Aorta (tissue), 5 donors: ENCODE data around the gene CAMKK1. TPM values are rescaled to one million over a fixed set of nuclear protein-coding genes. Genes with fewer than 3 reads are reported as not detected.

ENCODE experiments used
- ATAC-seq: fragments of 200-7000 bp; cut with Tn5 transposase; one replicate; pipeline ENCODE4 v1.9.1; 2022; ENCODE audit warnings: moderate library complexity; ENCODE audit not compliant: low FRiP score
- DNase-seq, 2 donors: peaks; one replicate each; pipeline ENCODE4 v3.0.0-alpha.2; 2020
- H3K27ac ChIP-seq, 2 donors: one replicate each; pipeline ENCODE4 v1.5.1; 2013; ENCODE audit warnings: low read length in 2 of 2, mild to moderate bottlenecking in 2 of 2, moderate library complexity in 2 of 2, control low read depth in 1 of 2, inconsistent platforms in 1 of 2, low read depth in 1 of 2
- H3K27me3 ChIP-seq, 2 donors: one replicate each; pipeline ENCODE4 v1.6.1; 2013; ENCODE audit warnings: control low read depth in 1 of 2, low read length in 1 of 2, mild to moderate bottlenecking in 1 of 2, moderate library complexity in 1 of 2; ENCODE audit not compliant: insufficient read depth in 2 of 2, control insufficient read depth in 1 of 2
- H3K36me3 ChIP-seq, 2 donors: one replicate each; pipeline ENCODE4 v1.6.1; 2013; ENCODE audit warnings: control low read depth in 1 of 2, low read length in 1 of 2, mild to moderate bottlenecking in 1 of 2; ENCODE audit not compliant: insufficient read depth in 2 of 2, control insufficient read depth in 1 of 2
- H3K4me1 ChIP-seq, 2 donors: one replicate each; pipeline ENCODE4 v1.6.1; 2013; ENCODE audit warnings: low read length in 2 of 2, control low read depth in 1 of 2, mild to moderate bottlenecking in 1 of 2, moderate library complexity in 1 of 2; ENCODE audit not compliant: insufficient read depth in 2 of 2, control insufficient read depth in 1 of 2
- H3K4me3 ChIP-seq, 2 donors: one replicate each; pipeline ENCODE4 v1.5.1; 2013; ENCODE audit warnings: low read length in 2 of 2, control low read depth in 1 of 2, mild to moderate bottlenecking in 1 of 2
- H3K9me3 ChIP-seq: one replicate; pipeline ENCODE4 v1.6.1; 2013; ENCODE audit warnings: mild to moderate bottlenecking, low read length; ENCODE audit not compliant: control insufficient read depth
- WGBS, 2 donors: extraction: QIAGEN DNeasy Blood & Tissue Kit; methylation state at CpG; one replicate each; pipeline ENCODE4 v1.1.7; 2013; 5-methylcytosine and 5-hydroxymethylcytosine counted together
- intact Hi-C, 2 donors: fragments of 100-400 bp; cut with DNase I; formaldehyde crosslinking; loops; one replicate each; pipeline versions ENCODE4 v1.14.2 to v1.15.0; 2022
- polyA plus RNA-seq, 2 donors: library from polyadenylated mRNA; stranded (reverse); fragments of 200-250 nt; gene quantifications; one replicate each; pipeline ENCODE4 v1.2.3, GENCODE V29; 2013
- total RNA-seq, 2 donors: library from RNA; stranded (reverse); fragmentation: NEBNext Ultra II Directional; extraction: Animal tissue kit (Norgen Biotek cat#: 25700); gene quantifications; one replicate each; pipeline ENCODE4 v1.2.1, GENCODE V29; 2021
- donor health status: healthy with polysubstance abuse.
- donor health status: Bipolar disorder and iron deficiency.
- donor health status: DM: no; HTN: no; CAD: no.
- donor health status: DM: no; HTN: no; CAD: no.
- donor health status: DM: yes; HTN: yes; CAD: no.

The CAMKK1 gene
- total and polyA plus RNA-seq, 4 donors: 1.6 to 11.2 (median 4.6) TPM

DNA sequence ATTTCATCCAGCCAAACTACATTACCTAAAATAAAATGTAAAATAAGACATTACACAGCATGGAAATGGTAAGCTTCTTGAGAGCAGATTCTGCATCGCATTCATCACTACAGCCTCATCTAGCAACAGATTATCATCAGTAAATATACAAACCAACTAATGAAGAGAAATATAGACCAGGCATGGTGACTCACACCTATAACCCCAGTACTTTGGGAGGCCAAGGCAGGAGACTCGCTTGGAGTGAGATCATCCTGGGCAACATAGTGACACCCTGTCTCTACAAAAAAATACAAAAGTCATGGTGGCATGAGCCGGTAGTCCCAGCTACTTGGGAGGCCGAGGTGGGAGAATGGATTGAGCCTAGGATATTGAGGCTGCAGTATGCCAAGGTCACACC, 66.7 kb downstream of the CAMKK1 start:
- 88 to 90% methylated on average over 4 of the region's 4 CpGs for WGBS, 2 donors
- intact Hi-C loops: no loop called here
- no peaks in the 10 kb centered on the region for H3K27me3 ChIP-seq
- H3K36me3 ChIP-seq: peaks cover 6% of the 10 kb centered on the region in 2 donors
- no peaks in the 10 kb centered on the region for H3K9me3 ChIP-seq
- DNase-seq (no peak), ATAC-seq (no peak)
- peaks cover 0 to 2% of the 10 kb centered on the region in 2 donors for H3K4me1 ChIP-seq
- H3K27ac ChIP-seq: no peak overlapping the region
- H3K4me3 ChIP-seq: no peak overlapping the region

DNA sequence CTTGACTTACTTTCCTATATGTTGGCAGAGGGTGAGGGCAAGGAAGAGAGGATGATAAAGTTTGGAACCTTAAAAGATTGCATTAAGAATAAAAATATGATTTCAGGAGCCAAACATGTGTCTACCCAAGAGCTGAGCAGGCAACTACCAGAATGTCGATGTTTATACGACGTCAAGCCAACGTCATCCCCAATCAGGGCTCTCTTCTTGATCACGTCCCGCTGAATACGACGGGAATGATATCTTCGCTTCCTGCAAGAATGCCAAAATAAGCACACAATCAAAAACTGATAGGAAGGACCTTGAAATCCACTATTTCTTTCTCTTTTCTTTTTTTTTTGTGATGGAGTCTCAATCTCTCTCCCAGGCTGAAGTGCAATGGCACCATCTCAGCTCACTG, 71.8 kb downstream of the CAMKK1 start:
- H3K27ac ChIP-seq: no peak overlapping the region
- H3K4me3 ChIP-seq: no peak overlapping the region
- intact Hi-C loops: no loop called here
- DNase-seq: no peak
- peaks cover 3 to 6% of the 10 kb centered on the region in 2 donors for H3K36me3 ChIP-seq
- no peaks in the 10 kb centered on the region for H3K27me3 ChIP-seq
- H3K9me3 ChIP-seq: no peaks in the 10 kb centered on the region
- no peak for ATAC-seq
- H3K4me1 ChIP-seq: no peaks in the 10 kb centered on the region
- 82 to 83% methylated on average over 9 of the region's 9 CpGs for WGBS, 2 donors

DNA sequence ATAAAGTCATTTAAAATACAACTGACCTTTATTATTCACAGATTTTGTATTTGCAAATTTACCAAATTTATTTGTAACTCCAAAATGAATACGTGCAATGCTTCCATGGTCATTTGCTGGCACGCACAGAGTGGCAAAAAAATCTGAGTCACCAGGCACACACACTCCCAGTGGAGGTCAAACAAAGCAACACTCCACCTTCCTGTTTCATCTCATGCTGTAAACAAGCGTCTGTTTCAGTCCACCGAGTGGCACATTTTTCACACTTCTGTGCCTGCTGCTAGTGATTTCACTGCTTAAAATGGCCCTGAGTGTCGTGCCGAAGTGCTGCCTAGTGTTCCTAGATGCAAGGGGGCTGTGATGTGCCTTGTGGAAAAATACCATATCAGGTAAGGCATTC, 74.1 kb downstream of the CAMKK1 start:
- 87 to 89% methylated on average over 6 of the region's 6 CpGs for WGBS, 2 donors
- Histone ChIP-seq H3K9me3 (no peaks in the 10 kb centered on the region), H3K27me3 (no peaks in the 10 kb centered on the region), H3K27ac (no peak overlapping the region), H3K36me3 (peaks cover 0 to 3% of the 10 kb centered on the region in 2 donors), H3K4me3 (no peak overlapping the region), H3K4me1 (no peaks in the 10 kb centered on the region)
- no peak for ATAC-seq
- no peak for DNase-seq
- intact Hi-C loops: no loop called here

DNA sequence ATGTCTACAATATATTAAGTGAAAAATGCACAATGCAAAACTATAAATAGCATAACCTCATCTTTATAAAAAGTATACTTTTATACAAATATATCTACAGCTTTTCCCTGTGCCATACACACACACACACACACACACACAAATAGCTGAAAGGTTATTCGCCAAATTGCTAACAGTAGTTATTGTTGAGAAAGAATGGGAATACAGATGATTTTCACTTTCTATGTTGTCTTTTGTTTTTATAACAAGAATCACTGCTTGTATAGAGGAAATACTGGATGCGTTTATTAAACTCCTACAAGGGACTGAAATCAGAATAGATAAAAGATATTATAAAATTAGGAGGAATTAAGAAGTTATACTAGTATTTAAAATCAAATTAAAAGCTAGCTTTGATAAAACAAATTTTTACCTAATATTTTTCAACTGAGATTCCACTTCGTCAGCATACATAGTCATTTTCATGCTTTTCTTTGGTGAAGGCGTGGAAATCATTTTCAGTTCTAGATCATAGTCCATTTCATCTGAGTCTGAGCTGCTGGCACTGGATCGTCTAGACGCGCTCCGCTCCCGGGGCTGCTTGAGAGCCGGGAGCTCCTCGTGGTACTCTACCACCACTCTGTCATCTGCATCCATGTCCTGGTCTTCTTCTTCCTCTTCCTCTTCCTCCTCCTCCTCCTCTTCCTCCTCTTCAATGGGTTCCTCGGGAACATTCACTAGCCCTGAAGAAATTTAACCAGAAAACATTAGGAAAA, 74.8 kb downstream of the CAMKK1 start:
- Histone ChIP-seq H3K27ac (no peak overlapping the region), H3K9me3 (no peaks in the 10 kb centered on the region), H3K36me3 (peaks cover 0 to 3% of the 10 kb centered on the region in 2 donors), H3K4me3 (no peak overlapping the region), H3K4me1 (no peaks in the 10 kb centered on the region), H3K27me3 (no peaks in the 10 kb centered on the region)
- WGBS, 2 donors: 90 to 92% methylated on average over 12 of the region's 12 CpGs
- ATAC-seq (no peak), DNase-seq (no peak)
- intact Hi-C loops: no loop called here

DNA sequence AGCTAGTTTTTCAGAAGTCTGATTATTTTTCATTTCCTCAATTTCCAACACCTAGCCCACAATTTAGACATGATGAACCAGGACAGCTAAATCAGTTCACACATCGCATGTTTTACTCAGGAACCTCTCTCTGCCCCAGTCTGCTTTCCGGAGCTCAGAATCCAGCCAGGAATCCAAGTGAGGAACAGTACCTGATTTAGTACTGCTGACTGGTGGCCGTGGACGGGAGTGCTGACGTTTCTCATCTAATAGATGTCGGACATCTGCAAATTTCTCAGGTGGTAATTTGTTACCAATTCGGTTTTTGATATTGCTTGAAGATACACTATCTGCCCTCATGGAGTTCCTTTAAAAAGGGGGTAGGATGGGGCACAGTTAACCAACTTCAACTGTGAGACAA, 76.9 kb downstream of the CAMKK1 start:
- Histone ChIP-seq H3K4me1 (no peaks in the 10 kb centered on the region), H3K27ac (no peak overlapping the region), H3K4me3 (no peak overlapping the region), H3K9me3 (no peaks in the 10 kb centered on the region), H3K36me3 (peaks cover 1 to 3% of the 10 kb centered on the region in 2 donors), H3K27me3 (no peaks in the 10 kb centered on the region)
- 83 to 88% methylated on average over 7 of the region's 7 CpGs for WGBS, 2 donors
- DNase-seq (no peak), ATAC-seq (no peak)
- intact Hi-C loops: no loop called here

DNA sequence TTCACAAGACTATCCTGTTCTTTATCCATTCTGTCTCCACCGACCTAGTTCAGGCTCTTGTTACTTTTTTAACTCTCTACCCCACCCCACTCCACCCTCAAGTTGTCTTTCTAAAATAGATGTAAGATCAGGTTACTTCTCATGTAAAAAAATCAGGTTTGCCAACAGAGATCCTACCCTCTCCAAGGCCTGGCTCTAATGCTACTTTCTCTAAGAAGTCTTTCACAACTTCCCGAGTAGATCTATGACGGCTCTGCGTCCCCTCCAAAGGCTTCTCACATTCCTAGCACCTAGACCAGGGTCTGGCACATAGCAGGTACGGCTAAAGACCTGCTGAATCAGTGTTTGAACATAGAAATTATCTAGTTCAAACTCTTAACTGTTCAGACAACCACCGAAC, 77.7 kb downstream of the CAMKK1 start:
- H3K9me3 ChIP-seq: no peaks in the 10 kb centered on the region
- no peak for DNase-seq
- WGBS, 2 donors: 89 to 90% methylated on average over 6 of the region's 6 CpGs
- no peaks in the 10 kb centered on the region for H3K4me1 ChIP-seq
- H3K27ac ChIP-seq: no peak overlapping the region
- no peaks in the 10 kb centered on the region for H3K27me3 ChIP-seq
- peaks cover 3 to 4% of the 10 kb centered on the region in 2 donors for H3K36me3 ChIP-seq
- intact Hi-C loops: no loop called here
- no peak overlapping the region for H3K4me3 ChIP-seq
- no peak for ATAC-seq

DNA sequence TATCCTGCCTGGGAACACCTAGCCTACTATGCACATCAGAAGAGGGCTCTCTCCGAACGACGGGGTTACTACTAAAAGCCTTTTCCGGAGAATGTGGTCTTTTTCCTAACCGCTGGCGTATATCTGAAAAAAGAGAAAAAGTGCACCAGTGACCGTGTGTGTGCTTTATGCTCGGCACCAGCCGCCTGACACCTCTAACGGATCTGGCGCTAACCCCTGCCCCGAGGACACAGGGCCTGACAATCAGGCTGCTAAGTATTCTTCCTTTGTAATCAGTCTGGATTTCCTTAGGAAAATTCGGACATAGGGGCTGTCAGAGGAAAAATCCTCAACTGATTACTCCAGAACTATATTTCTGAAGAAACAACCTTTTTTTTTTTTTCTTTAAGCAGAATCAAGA, 78.5 kb downstream of the CAMKK1 start:
- Histone ChIP-seq H3K4me1 (no peaks in the 10 kb centered on the region), H3K9me3 (no peaks in the 10 kb centered on the region), H3K27ac (no peak overlapping the region), H3K4me3 (no peak overlapping the region), H3K36me3 (peaks cover 3 to 5% of the 10 kb centered on the region in 2 donors), H3K27me3 (no peaks in the 10 kb centered on the region)
- intact Hi-C loops: no loop called here
- WGBS, 2 donors: 92 to 94% methylated on average over 13 of the region's 13 CpGs
- ATAC-seq (no peak), DNase-seq (no peak)

DNA sequence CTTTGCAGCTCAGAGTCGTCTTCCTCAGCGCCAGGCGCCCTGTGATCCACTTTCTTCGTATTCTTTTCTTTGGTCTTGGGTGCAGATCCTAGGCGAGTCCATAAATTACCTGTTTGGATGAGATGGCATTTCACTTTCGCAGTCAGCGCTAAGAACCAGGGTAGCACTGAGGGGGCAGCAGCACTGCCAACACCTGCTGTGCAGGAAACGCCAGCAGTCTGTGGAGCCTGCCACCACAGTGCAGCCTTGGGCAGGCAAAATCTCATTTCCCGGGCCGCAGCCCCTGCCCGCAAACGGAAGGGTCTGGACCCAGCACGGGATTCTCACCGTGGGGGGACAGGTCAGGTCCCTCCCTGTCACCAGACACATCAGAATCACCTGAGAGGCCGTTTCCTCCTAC, 79.7 kb downstream of the CAMKK1 start:
- no peak overlapping the region for H3K27ac ChIP-seq
- DNase-seq (no peak), ATAC-seq (no peak)
- no peaks in the 10 kb centered on the region for H3K9me3 ChIP-seq
- no peaks in the 10 kb centered on the region for H3K4me1 ChIP-seq
- intact Hi-C loops: no loop called here
- 93% methylated on average over 15 of the region's 15 CpGs for WGBS, 2 donors
- H3K27me3 ChIP-seq: no peaks in the 10 kb centered on the region
- H3K4me3 ChIP-seq: no peak overlapping the region
- peaks cover 0 to 5% of the 10 kb centered on the region in 2 donors for H3K36me3 ChIP-seq

DNA sequence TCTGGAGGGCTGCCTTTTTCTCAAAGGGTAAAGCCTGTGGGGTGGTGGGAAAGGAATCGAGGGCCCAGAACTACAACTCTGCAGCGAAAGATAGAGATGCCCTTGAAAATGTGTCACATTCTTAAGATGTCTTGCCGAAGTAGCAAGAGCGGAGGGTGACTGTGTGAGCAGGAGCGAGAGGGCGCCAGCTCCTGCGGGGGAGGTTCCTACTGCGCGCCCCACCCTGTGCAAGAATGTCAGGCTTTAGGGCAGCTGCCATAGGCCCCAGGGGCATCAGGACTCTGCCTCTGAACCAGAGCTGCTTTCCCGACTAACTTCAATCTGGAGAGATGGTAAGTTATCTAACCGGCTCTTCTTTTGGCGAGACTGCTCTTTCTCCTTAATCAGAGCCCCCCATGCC, 80.1 kb downstream of the CAMKK1 start:
- H3K9me3 ChIP-seq: no peaks in the 10 kb centered on the region
- WGBS, 2 donors: 90 to 93% methylated on average over 12 of the region's 12 CpGs
- no peaks in the 10 kb centered on the region for H3K4me1 ChIP-seq
- H3K4me3 ChIP-seq: no peak overlapping the region
- no peak for DNase-seq
- ATAC-seq: no peak
- no peak overlapping the region for H3K27ac ChIP-seq
- H3K27me3 ChIP-seq: no peaks in the 10 kb centered on the region
- peaks cover 0 to 5% of the 10 kb centered on the region in 2 donors for H3K36me3 ChIP-seq
- intact Hi-C loops: no loop called here
